DMS153 (cell line): Measurements from ENCODE around the gene TOM1L2.
"Not testable (repeated sequence)": the region's sequence is repeated elsewhere in the genome, so short reads cannot be mapped to it uniquely, and the experiment has no call there.

Experiments used
- DNase-seq: peaks from one replicate; lab custom pipeline; 2025; lab: John Stamatoyannopoulos, UW

The TOM1L2 gene

GRCh38 chr17:17943281-17943984 is 28.8 kb downstream of the TOM1L2 start:
- DNase-seq: no peak

- no peak for DNase-seq
Observed at GRCh38 chr17:17942846-17943245, 29.4 kb downstream of the TOM1L2 start.

GRCh38 chr17:17941015-17941414 is 31.2 kb downstream of the TOM1L2 start:
- DNase-seq: no peak

- DNase-seq: no peak
Observed at GRCh38 chr17:17940441-17940911, 31.7 kb downstream of the TOM1L2 start.

GRCh38 chr17:17939941-17940340 is 32.3 kb downstream of the TOM1L2 start:
- DNase-seq: not testable (repeated sequence)

- DNase-seq: no peak
Observed at GRCh38 chr17:17938388-17939107, 33.7 kb downstream of the TOM1L2 start.

GRCh38 chr17:17937958-17938357 is 34.2 kb downstream of the TOM1L2 start:
- no peak for DNase-seq

- DNase-seq: no peak
Observed at GRCh38 chr17:17937201-17937853, 34.9 kb downstream of the TOM1L2 start.

- DNase-seq: no peak
Observed at GRCh38 chr17:17935321-17936271, 36.6 kb downstream of the TOM1L2 start.

- no peak for DNase-seq
Observed at GRCh38 chr17:17934806-17935205, 37.4 kb downstream of the TOM1L2 start.

- DNase-seq: no peak
Observed at GRCh38 chr17:17934214-17934613, 38.0 kb downstream of the TOM1L2 start.

- no peak for DNase-seq
Observed at GRCh38 chr17:17933775-17934174, 38.4 kb downstream of the TOM1L2 start.

- DNase-seq: no peak
Observed at GRCh38 chr17:17931159-17931558, 41.0 kb downstream of the TOM1L2 start.

- no peak for DNase-seq
Observed at GRCh38 chr17:17930674-17931073, 41.5 kb downstream of the TOM1L2 start.

- no peak for DNase-seq
Observed at GRCh38 chr17:17929655-17930380, 42.4 kb downstream of the TOM1L2 start.

GRCh38 chr17:17928398-17929287 is 43.6 kb downstream of the TOM1L2 start:
- DNase-seq: no peak

- DNase-seq: no peak
Observed at GRCh38 chr17:17926840-17927449, 45.3 kb downstream of the TOM1L2 start.

- no peak for DNase-seq
Observed at GRCh38 chr17:17926036-17926435, 46.2 kb downstream of the TOM1L2 start.

- no peak for DNase-seq
Observed at GRCh38 chr17:17924857-17925250, 47.3 kb downstream of the TOM1L2 start.
